Ramos (cell line): ENCODE data around the gene SSNA1.

Experiments
- in situ Hi-C: fragments of 300-500 bp; cut with MboI; formaldehyde crosslinking; loops from one replicate; pipeline ENCODE4 v1.14.3; 2022; ENCODE audit warnings: low sequenced_read_pairs; ENCODE audit not compliant: unreplicated experiment

SSNA1 gene

GRCh38 chr9:137195525-137196220, 7.2 kb downstream of the SSNA1 start:
- in situ Hi-C loops = no loop called here

- in situ Hi-C loops = no loop called here
These were observed 9.8 kb downstream of the SSNA1 start for GRCh38 chr9:137198051-137198901.

- in situ Hi-C loops = no loop called here
These were observed 10.4 kb downstream of the SSNA1 start for GRCh38 chr9:137198902-137199283.

- in situ Hi-C loops = no loop called here
These were observed 11.1 kb downstream of the SSNA1 start for GRCh38 chr9:137199411-137200121.

- in situ Hi-C loops = no loop called here
These were observed 12.1 kb downstream of the SSNA1 start, which contains the start of gene TPRN for GRCh38 chr9:137200311-137201204. Gene TPRN, minus strand, starts transcription at chr9:137200741. Its CDS starts 30 bp downstream, at chr9:137200711.

GRCh38 chr9:137201205-137201868, 12.9 kb downstream of the SSNA1 start:
- in situ Hi-C loops = no loop called here

- in situ Hi-C loops = no loop called here
These were observed 14.5 kb downstream of the SSNA1 start for GRCh38 chr9:137202966-137203365.

GRCh38 chr9:137204731-137205125, 16.3 kb downstream of the SSNA1 start:
- in situ Hi-C loops = no loop called here

- in situ Hi-C loops = no loop called here
These were observed 16.9 kb downstream of the SSNA1 start, which contains the start of the genes NDOR1 and TMEM203 for GRCh38 chr9:137205126-137206069. Gene NDOR1, plus strand, starts transcription at chr9:137205700. Its CDS starts 78 bp downstream, at chr9:137205778. Gene TMEM203, minus strand, starts transcription at chr9:137205648. Its CDS starts 234 bp downstream, at chr9:137205414.

- in situ Hi-C loops = no loop called here
These were observed 18.1 kb downstream of the SSNA1 start for GRCh38 chr9:137206602-137207001.

GRCh38 chr9:137211532-137211931, 23.1 kb downstream of the SSNA1 start:
- in situ Hi-C loops = no loop called here

- in situ Hi-C loops = no loop called here
These were observed 24.0 kb downstream of the SSNA1 start for GRCh38 chr9:137212520-137212919.

GRCh38 chr9:137213160-137214060, 24.9 kb downstream of the SSNA1 start:
- in situ Hi-C loops = no loop called here

GRCh38 chr9:137214620-137215019, 26.1 kb downstream of the SSNA1 start:
- in situ Hi-C loops = no loop called here

GRCh38 chr9:137215196-137215986, 26.9 kb downstream of the SSNA1 start:
- in situ Hi-C loops = no loop called here
